Liver (tissue), 9 donors: Measurements from ENCODE around the gene OAS1. TPM values are rescaled to one million over a fixed set of nuclear protein-coding genes. Genes with fewer than 3 reads are reported as not detected.

Experiments
- DNase-seq: peaks from one replicate; pipeline ENCODE4 v3.0.0-alpha.2; 2017; ENCODE audit warnings: low spot score
- H3K27ac ChIP-seq, 2 donors: one replicate each; pipeline ENCODE4 v1.7.0; 2013; ENCODE audit warnings: inconsistent platforms in 2 of 2, low read length in 2 of 2, control low read depth in 1 of 2, low read depth in 1 of 2, mild to moderate bottlenecking in 1 of 2
- H3K27me3 ChIP-seq, 4 donors: one replicate each; pipeline versions ENCODE4 v1.6.1 to v1.7.0; 2013; ENCODE audit warnings: low read length in 3 of 4, inconsistent platforms in 1 of 4, mild to moderate bottlenecking in 1 of 4, moderate library complexity in 1 of 4; ENCODE audit not compliant: control insufficient read depth in 4 of 4, insufficient read depth in 4 of 4
- H3K36me3 ChIP-seq, 4 donors: one replicate each; pipeline versions ENCODE4 v1.6.1 to v1.7.0; 2013; ENCODE audit warnings: low read length in 3 of 4, mild to moderate bottlenecking in 3 of 4, low read depth in 1 of 4, moderate library complexity in 1 of 4; ENCODE audit not compliant: control insufficient read depth in 4 of 4, insufficient read depth in 3 of 4
- H3K4me1 ChIP-seq, 4 donors: one replicate each; pipeline versions ENCODE4 v1.6.1 to v1.7.0; 2013; ENCODE audit warnings: low read length in 3 of 4, mild to moderate bottlenecking in 3 of 4, moderate library complexity in 1 of 4; ENCODE audit not compliant: control insufficient read depth in 4 of 4, insufficient read depth in 4 of 4
- H3K4me3 ChIP-seq, 3 donors: one replicate each; pipeline versions ENCODE4 v1.6.1 to v1.7.0; 2013; ENCODE audit warnings: low read length in 3 of 3, control low read depth in 1 of 3, low read depth in 1 of 3, mild to moderate bottlenecking in 1 of 3
- H3K9ac ChIP-seq, 2 donors: one replicate each; pipeline ENCODE4 v1.7.0; 2013; ENCODE audit warnings: low read length in 2 of 2, mild to moderate bottlenecking in 2 of 2, moderate library complexity in 2 of 2, control low read depth in 1 of 2, low read depth in 1 of 2
- H3K9me3 ChIP-seq, 4 donors: one replicate each; pipeline versions ENCODE4 v1.6.1 to v1.7.0; 2013; ENCODE audit warnings: low read length in 3 of 4; ENCODE audit not compliant: control insufficient read depth in 4 of 4
- CTCF ChIP-seq: fragments of 150-350 bp; IDR thresholded peaks from 2 replicates; pipeline ENCODE4 v1.5.1; 2017; ENCODE audit warnings: improper control_type of control experiment, low read depth, low read length; ENCODE audit not compliant: missing input control
- EGR1 ChIP-seq, 2 donors: IDR thresholded peaks; 2 replicates each; pipeline ENCODE4 v1.6.1; 2016 to 2018; ENCODE audit warnings: antibody characterized with exemption in 2 of 2, low read depth in 2 of 2
- FOXA1 ChIP-seq: IDR thresholded peaks from 2 replicates; pipeline ENCODE4 v1.6.1; 2016; ENCODE audit warnings: antibody characterized with exemption
- FOXA2 ChIP-seq: IDR thresholded peaks from 2 replicates; pipeline ENCODE4 v1.6.1; 2016; ENCODE audit warnings: antibody characterized with exemption
- GABPA ChIP-seq, 2 donors: IDR thresholded peaks in 1 of 2; conservative IDR thresholded peaks in 1 of 2; 2 replicates each; pipeline ENCODE4 v1.6.1; 2016; ENCODE audit warnings: antibody characterized with exemption in 2 of 2, mild to moderate bottlenecking in 1 of 2, moderate library complexity in 1 of 2
- HNF4A ChIP-seq, 2 donors: conservative IDR thresholded peaks; 2 replicates each; pipeline ENCODE4 v1.6.1; 2016; ENCODE audit warnings: antibody characterized with exemption in 2 of 2, mild to moderate bottlenecking in 2 of 2
- HNF4G ChIP-seq: IDR thresholded peaks from 2 replicates; pipeline ENCODE4 v1.6.1; 2016; ENCODE audit warnings: antibody characterized with exemption
- JUND ChIP-seq, 2 donors: IDR thresholded peaks; 2 replicates each; pipeline ENCODE4 v1.6.1; 2016; ENCODE audit warnings: antibody characterized with exemption in 2 of 2
- MAX ChIP-seq: IDR thresholded peaks from 2 replicates; pipeline ENCODE4 v1.6.1; 2016; ENCODE audit warnings: antibody characterized with exemption
- NR2F2 ChIP-seq: IDR thresholded peaks from 2 replicates; pipeline ENCODE4 v1.6.1; 2016; ENCODE audit warnings: antibody characterized with exemption
- RAD21 ChIP-seq, 2 donors: IDR thresholded peaks; 2 replicates each; pipeline ENCODE4 v1.6.1; 2016; ENCODE audit warnings: antibody characterized with exemption in 2 of 2, mild to moderate bottlenecking in 2 of 2
- REST ChIP-seq: IDR thresholded peaks from 2 replicates; pipeline ENCODE4 v1.6.1; 2016; ENCODE audit warnings: antibody characterized with exemption, mild to moderate bottlenecking
- RXRA ChIP-seq, 2 donors: IDR thresholded peaks; 2 replicates each; pipeline ENCODE4 v1.6.1; 2017 to 2018; ENCODE audit warnings: antibody characterized with exemption in 2 of 2, mild to moderate bottlenecking in 1 of 2
- SP1 ChIP-seq: IDR thresholded peaks from 2 replicates; pipeline ENCODE4 v1.6.1; 2018; ENCODE audit warnings: antibody characterized with exemption, mild to moderate bottlenecking
- TAF1 ChIP-seq: conservative IDR thresholded peaks from 2 replicates; pipeline ENCODE4 v1.6.1; 2016; ENCODE audit warnings: antibody characterized with exemption, mild to moderate bottlenecking
- YY1 ChIP-seq: IDR thresholded peaks from 2 replicates; pipeline ENCODE4 v1.6.1; 2016; ENCODE audit warnings: antibody characterized with exemption, mild to moderate bottlenecking
- WGBS: extraction: QIAGEN DNeasy Blood & Tissue Kit; methylation state at CpG from one replicate; pipeline ENCODE4 v1.1.7; 2013; 5-methylcytosine and 5-hydroxymethylcytosine counted together
- polyA plus RNA-seq, 2 donors: library from polyadenylated mRNA; stranded (reverse) in 1 of 2; unstranded in 1 of 2; fragments of 200-250 nt in 1 of 2; fragments of >200 nt in 1 of 2; fragmentation: Nextera tagmentation in 1 of 2; extraction: Ambion mirVana in 1 of 2; gene quantifications; one replicate each; pipeline versions ENCODE4 v1.2.1 to v1.2.3, GENCODE V29; 2013 to 2015
- total RNA-seq, 2 donors: library from RNA; depleted of rRNA; stranded (reverse); fragments of >200 nt; gene quantifications; one replicate each; pipeline ENCODE4 v1.2.3, GENCODE V29; 2014
- TF ChIP-seq, protein P1 (sequence below): IDR thresholded peaks from 2 replicates; pipeline ENCODE4 v1.6.1; 2016; ENCODE audit warnings: antibody characterized with exemption
- TF ChIP-seq, protein P2 (sequence below): IDR thresholded peaks from 2 replicates; pipeline ENCODE4 v1.6.1; 2016; ENCODE audit warnings: antibody characterized with exemption
- donor health status: healthy.
- donor health status: healthy.
- donor health status: healthy.
- donor health status: healthy.
- donor health status: healthy.

OAS1 gene
- total and polyA plus RNA-seq, 4 donors, result 20.5 to 26.0 (median 23.4) TPM

DNA sequence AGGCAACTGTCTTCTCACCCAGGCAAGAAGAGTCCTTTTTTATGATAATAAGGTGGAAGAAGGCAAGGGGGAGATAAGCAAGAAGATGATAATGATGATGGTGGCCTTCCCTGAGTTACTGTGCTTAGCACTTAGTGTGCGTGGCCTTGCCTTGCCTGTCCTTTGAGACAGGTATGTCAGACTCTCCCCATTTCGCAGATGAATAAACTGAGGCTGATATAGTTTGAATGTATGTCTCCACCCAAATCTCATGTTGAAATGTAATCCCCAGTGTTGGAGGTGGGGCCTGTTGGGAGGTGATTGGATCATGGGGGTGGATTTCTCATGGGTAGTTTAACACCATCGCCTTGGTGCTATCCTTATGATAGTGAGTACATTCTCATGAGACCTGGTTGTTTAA is 23.0 kb downstream of the OAS1 start:
- H3K9ac ChIP-seq, result no peak overlapping the region

More for the DNA sequence above, 23.0 kb downstream of the OAS1 start:
- 96% methylated on average over 3 of the region's 3 CpGs for WGBS
- H3K36me3 ChIP-seq, result no peaks in the 10 kb centered on the region
- no peak overlapping the region for H3K4me3 ChIP-seq
- no peak overlapping the region for H3K27ac ChIP-seq
- DNase-seq, result no peak
- no peaks in the 10 kb centered on the region for H3K9me3 ChIP-seq
- H3K27me3 ChIP-seq, result no peaks in the 10 kb centered on the region
- TF ChIP-seq NR2F2 (no peak), HNF4G (no peak), MAX (no peak), SP1 (no peak), YY1 (no peak), TAF1 (no peak), REST (no peak), RXRA (IDR thresholded peaks at IDR 0.05) (no peak), JUND (IDR thresholded peaks at IDR 0.05) (no peak), GABPA (IDR thresholded peaks at IDR 0.05 in 1 of 2, conservative IDR thresholded peaks at IDR 0.05 in 1 of 2) (no peak), EGR1 (IDR thresholded peaks at IDR 0.05; ENCODE audit: low read depth in 2 of 2) (no peak), HNF4A (conservative IDR thresholded peaks at IDR 0.05) (no peak), CTCF (no peak), FOXA1 (no peak), FOXA2 (no peak), RAD21 (IDR thresholded peaks at IDR 0.05) (no peak)
- TF ChIP-seq, protein P1, sequence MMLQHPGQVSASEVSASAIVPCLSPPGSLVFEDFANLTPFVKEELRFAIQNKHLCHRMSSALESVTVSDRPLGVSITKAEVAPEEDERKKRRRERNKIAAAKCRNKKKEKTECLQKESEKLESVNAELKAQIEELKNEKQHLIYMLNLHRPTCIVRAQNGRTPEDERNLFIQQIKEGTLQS, result no peak
- TF ChIP-seq, protein P2, sequence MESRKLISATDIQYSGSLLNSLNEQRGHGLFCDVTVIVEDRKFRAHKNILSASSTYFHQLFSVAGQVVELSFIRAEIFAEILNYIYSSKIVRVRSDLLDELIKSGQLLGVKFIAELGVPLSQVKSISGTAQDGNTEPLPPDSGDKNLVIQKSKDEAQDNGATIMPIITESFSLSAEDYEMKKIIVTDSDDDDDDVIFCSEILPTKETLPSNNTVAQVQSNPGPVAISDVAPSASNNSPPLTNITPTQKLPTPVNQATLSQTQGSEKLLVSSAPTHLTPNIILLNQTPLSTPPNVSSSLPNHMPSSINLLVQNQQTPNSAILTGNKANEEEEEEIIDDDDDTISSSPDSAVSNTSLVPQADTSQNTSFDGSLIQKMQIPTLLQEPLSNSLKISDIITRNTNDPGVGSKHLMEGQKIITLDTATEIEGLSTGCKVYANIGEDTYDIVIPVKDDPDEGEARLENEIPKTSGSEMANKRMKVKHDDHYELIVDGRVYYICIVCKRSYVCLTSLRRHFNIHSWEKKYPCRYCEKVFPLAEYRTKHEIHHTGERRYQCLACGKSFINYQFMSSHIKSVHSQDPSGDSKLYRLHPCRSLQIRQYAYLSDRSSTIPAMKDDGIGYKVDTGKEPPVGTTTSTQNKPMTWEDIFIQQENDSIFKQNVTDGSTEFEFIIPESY, result no peak
- H3K4me1 ChIP-seq, result peaks cover 2 to 5% (median 5%) of the 10 kb centered on the region in 4 donors
